CD4-positive, alpha-beta T cell treated with Interleukin-4 for 4 hours (primary cell): Measurements from ENCODE around the gene DLGAP4.

Experiments
- DNase-seq: peaks from one replicate; pipeline ENCODE4 v3.0.0-alpha.2; 2020

DLGAP4 gene

GRCh38 chr20:36334281-36335205 is 28.4 kb downstream of the DLGAP4 start:
- no peak for DNase-seq

GRCh38 chr20:36335206-36335870 is 29.2 kb downstream of the DLGAP4 start:
- DNase-seq, result no peak

DNA sequence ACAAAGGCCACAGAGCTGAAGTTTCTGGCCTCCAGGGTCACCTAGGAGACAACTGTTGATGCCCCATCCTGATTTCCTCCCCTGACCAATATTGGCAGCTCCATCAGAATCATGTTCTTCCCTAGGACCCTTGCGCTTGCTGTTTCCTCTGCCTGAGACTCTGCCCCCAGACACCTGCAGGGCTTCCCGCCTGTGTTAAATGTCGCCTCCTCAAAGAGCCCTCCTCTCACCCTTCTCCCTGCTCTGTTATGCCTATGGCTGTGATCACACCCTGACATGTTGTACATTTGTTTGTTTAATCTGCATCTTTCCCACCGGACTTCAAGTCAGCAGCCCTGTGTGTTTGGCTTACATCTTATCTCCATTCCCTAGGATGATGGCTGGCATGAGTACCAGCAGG is 30.1 kb downstream of the DLGAP4 start:
- DNase-seq, result no peak

DNA sequence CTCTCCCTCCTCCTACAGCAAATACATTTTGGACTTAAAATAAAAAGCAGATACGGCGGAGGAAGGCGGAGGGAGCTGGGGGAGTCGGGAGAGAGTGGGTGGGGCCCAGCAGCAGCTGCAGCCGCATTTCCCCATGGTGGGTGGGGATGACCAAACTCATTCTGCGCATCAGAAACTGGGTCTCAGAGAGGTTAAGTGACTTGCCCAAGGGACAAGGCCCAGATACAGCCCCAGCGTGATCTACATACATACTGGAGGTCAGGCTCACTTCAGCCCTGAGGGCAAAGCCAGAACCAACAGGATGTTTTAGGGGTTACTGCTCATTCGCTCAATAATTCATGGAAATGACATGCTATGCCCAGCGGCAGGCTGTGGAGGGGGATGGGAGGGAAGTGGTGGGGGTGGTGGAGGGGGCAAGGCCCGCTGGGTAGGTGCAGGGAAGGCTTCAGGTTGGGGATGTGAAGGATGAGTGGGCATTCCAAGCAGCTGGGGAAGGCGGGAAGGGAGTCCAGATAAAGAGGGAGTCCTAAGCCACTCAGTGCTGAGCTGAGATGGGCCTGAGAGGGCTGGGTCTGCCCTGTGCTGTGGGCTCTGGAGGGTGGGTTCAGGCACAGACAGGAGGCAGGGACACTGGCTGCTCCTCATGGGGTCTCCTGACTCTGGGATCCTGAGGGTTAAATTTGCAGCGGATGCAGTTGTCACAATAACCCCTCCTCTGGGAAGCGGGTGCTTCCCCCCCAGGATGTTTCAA is 31.0 kb downstream of the DLGAP4 start:
- DNase-seq, result no peak

DNA sequence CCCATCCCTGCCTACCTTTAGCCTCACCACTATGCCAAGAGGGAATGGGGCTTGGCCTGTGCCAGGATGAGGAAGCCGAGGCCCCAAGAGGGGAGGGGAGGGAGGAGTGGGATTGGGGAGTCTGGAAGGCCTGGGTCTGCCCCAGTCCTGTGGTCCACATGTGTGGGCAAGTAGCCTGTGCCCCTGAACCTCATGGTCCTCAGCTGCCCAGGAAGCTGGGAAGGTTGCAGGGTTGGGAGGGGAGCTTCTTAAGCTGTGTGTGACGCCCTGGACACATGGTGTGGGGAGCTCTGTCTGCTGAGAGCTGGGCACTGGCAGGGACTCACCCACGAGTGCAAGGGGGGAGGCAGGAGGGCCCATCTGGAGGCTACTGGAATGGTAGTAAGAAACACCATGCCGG is 31.7 kb downstream of the DLGAP4 start:
- no peak for DNase-seq

DNA sequence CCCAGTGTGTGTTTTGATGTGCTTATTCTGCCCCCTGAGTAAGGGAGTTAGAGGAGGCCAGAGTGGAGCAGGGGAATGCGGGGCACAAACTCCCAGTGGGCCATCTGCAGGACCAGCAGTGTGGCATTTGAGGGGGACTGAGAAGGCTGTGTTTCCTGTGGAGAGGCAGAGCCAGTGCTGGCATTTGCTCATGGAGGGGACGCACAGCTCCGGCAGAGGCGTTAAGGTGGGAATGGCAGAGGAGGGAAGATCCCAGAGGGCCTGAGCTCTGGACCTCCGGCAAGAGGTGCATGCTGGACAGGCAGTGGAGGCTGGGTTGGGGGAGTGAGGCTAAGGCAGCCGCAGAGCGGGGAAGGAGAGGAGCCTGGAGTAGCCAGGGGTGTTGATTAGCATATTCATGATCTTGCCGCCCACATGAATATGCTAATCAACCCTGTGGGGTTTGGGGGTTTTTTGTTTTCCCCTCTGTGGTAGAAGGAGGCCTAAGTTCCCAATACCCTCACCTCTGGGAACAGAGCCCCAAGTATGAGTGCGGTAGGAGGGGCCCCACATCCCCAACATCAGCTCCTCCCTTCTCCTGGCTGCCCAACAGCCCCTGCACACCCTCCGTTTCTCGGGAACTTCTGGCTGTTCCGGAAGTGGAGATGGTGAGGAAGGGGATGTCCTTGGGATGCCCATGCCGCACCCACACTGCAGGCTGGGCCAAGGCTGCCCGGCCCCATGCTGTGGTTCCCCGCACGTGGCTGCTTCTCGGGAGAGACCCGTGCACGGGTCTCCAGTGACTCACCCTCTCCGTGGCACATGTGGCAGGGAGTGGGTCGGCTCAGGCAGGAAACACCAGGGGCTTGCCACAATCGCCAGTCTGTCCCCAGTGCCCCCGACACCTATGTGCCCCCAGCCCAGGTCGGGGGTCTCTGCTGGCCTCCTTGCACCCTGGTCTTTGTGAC is 33.8 kb downstream of the DLGAP4 start:
- DNase-seq, result no peak

GRCh38 chr20:36340593-36340990 is 34.5 kb downstream of the DLGAP4 start:
- DNase-seq, result no peak

DNA sequence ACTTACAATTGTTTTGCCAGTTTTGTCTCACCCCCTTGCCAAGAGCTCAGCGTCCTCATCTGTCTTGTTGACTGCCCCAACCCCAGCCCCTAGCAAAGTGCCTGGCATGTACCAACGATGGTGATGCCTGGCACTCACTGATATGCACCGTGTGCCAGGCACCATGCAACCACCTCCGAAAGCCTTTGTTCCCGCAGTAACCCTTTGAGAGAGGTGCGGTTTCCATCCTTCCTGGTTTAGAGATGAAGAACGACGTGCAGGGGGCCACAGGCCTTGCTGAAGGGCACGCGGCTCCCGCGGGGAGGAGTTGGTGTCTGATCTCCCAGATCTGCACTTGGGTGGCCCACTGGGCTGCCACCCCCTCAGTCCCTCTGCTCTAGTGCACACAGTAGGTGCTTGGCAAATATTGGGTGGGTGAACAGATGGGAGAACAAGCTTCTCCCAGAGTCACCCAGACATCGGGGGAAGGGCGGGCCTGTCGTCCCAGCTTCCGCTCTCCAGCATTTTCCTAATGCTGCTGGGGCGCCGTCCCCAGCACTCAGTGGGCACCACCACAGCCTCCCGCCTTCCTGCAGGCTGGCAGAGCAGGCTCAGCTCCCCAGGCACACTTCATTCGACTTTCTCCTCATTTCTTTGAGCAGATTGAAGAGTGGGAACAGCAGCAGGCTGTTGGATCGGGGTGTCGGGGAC is 35.3 kb downstream of the DLGAP4 start:
- no peak for DNase-seq

DNA sequence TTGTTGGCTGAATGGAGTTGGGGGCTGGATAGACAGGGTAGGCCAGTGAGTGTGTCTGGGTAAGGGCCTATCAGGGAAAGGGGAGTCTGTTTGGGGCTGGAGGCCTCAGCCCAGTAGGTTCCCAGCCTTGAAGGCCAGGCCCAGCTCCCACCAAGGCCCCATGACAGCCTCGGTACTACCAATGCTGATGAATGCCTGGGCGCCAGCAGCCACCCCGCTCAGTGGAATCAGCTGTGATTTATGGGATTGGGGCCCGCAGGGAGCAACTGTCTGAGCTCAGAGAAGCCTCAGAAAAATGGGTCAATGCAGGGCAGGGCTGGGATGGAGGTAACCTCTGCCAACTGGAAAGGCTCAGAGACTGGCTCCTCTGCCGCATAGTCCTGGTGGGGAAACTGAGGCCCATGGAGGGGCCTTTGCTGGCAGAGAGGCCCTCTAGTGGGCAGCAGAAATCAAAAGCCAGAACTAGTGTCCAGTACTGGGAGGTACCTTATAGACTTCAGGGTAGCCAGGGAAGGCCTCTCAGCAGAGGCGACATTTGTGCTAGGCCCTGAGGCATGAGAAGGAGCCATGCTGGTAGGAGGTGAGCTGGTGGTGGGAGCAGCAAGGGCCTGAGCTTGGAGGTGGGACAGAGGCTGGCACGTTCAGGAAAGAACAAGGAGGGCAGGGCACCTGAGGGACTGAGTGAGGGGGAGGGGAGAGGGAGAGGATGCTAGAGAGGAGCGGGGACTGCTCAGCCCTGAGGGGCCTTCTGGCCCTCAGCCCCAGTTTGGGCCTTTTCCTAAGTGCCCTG is 36.4 kb downstream of the DLGAP4 start:
- DNase-seq, result no peak

DNA sequence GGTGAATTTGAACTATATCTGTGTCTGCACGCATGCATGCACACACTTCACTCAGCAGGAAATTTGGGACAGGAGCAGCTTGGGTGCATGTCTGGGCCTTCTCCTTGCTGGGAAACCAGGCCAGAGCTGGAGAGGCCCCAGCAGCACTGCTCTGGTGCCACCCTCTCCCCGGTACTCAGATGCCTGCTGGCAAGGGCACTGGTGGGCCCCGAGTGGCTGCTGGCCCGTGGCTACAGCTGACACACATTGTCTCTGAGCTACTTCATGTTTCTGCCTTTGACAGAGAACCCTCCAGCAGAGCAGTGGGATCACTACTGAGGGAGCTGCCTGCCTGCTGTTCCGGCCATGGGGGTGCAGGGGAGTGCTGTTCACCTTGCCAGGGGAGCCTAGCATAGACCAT is 37.5 kb downstream of the DLGAP4 start:
- DNase-seq, result no peak

- no peak for DNase-seq
These were observed 38.5 kb downstream of the DLGAP4 start for GRCh38 chr20:36344517-36345132.

DNA sequence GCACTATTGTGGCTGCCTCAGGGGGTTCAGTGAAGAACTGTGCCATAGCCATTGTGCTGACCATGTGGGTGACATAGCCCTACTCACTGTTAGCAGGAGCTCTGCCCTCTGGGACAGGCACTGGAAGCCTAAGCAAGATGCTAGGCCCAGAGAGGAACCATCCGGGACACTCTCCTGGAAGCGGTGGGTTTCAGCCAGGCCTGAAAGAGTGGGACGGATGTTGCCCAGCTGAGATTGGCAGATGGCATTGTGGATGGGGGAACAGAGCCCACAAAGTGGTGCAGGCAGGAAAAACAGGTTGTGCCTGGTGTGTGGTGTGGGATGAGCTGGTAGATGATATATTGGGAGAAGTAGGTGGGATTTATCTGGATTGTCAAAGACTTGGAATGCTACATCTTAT is 40.1 kb downstream of the DLGAP4 start:
- no peak for DNase-seq

- no peak for DNase-seq
These were observed 43.4 kb downstream of the DLGAP4 start for GRCh38 chr20:36349384-36350170.

- DNase-seq, result no peak
These were observed 44.3 kb downstream of the DLGAP4 start for GRCh38 chr20:36350439-36350838.

- no peak for DNase-seq
These were observed 45.8 kb downstream of the DLGAP4 start for GRCh38 chr20:36351937-36352336.

- DNase-seq, result no peak
These were observed 46.9 kb downstream of the DLGAP4 start for GRCh38 chr20:36352843-36353553.

DNA sequence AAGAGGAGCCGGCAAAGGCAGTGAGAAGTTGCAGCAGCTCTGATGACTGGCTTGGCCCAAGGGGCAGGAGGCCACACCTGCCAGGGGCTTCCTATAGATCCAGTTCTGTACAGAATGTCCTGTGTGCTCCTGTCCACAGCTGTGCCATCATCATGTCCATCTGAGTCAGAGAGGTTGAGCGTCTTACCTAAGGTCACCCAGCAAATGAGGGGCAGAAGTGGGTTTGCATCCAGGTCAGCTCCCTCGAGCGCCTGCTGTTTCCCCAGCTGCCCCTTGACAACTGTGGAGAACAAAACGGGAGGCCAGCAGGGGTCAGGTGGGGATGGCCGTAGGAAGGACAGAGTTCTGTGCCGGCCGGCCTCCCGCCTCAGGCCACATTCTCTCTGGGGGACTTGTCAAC is 47.6 kb downstream of the DLGAP4 start:
- DNase-seq, result no peak

- no peak for DNase-seq
These were observed 49.5 kb downstream of the DLGAP4 start for GRCh38 chr20:36355469-36356171.
